Peyer's patch (tissue), 4 donors: ENCODE measurements around the gene HOXB13.

Experiments
- CTCF ChIP-seq, 6 experiments: fragments of 450-650 bp in 4 of 6; fragments of 200-600 bp in 2 of 6; sonication (generic) in 1 of 6; IDR thresholded peaks; one replicate each; pipeline ENCODE4 v1.5.1; 2017 to 2019; ENCODE audit warnings: antibody characterized with exemption in 6 of 6, mild to moderate bottlenecking in 3 of 6, moderate library complexity in 1 of 6
- POLR2A ChIP-seq, 2 donors: fragments of 450-650 bp; IDR thresholded peaks; one replicate each; pipeline ENCODE4 v1.5.1; 2017; ENCODE audit warnings: antibody characterized with exemption in 2 of 2, mild to moderate bottlenecking in 2 of 2, moderate library complexity in 2 of 2

DNA sequence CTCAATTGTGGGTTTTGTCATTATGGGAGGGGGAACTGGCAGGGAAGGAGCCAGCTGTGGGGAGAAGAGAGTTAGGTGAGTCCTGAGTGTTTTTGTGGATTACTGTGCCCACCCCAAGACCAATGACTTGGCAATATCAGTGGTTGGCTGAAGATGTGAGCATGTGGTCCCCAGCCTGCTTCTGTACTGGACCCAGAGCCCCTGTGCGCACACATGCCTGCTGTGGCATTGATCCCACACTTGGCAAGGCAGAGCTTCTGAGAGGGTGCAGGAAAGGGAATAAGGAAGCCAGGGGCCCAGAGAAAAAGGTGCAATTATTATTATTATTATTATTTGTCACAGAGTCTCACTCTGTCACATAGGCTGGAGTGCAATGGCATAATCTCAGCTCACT lies 7.5 kb downstream of the HOXB13 start:
- no peak for TF ChIP-seq CTCF (IDR thresholded peaks at IDR 0.05)
- no peak for TF ChIP-seq POLR2A (IDR thresholded peaks at IDR 0.05)
